Keratinocyte (primary cell): ENCODE data around the gene PDF.

ENCODE experiments used
- EZH2 ChIP-seq: IDR thresholded peaks from one replicate; pipeline ENCODE4 v1.6.1; 2012; ENCODE audit warnings: inconsistent platforms, mild to moderate bottlenecking, low read length, moderate library complexity
- TF ChIP-seq, protein P1 (sequence below), 3 experiments: IDR thresholded peaks in 1 of 3; conservative IDR thresholded peaks in 1 of 3; optimal IDR thresholded peaks in 1 of 3; 2 replicates in 2 of 3; 3 replicates in 1 of 3; pipeline versions ENCODE3 to v1.5.1; 2011; ENCODE audit warnings: low read length in 3 of 3, mild to moderate bottlenecking in 3 of 3, moderate library complexity in 2 of 3, control low read depth in 1 of 3, inconsistent platforms in 1 of 3; ENCODE audit not compliant: insufficient read depth in 2 of 3; ENCODE audit errors: extremely low read depth in 1 of 3

- TF ChIP-seq, protein P1, sequence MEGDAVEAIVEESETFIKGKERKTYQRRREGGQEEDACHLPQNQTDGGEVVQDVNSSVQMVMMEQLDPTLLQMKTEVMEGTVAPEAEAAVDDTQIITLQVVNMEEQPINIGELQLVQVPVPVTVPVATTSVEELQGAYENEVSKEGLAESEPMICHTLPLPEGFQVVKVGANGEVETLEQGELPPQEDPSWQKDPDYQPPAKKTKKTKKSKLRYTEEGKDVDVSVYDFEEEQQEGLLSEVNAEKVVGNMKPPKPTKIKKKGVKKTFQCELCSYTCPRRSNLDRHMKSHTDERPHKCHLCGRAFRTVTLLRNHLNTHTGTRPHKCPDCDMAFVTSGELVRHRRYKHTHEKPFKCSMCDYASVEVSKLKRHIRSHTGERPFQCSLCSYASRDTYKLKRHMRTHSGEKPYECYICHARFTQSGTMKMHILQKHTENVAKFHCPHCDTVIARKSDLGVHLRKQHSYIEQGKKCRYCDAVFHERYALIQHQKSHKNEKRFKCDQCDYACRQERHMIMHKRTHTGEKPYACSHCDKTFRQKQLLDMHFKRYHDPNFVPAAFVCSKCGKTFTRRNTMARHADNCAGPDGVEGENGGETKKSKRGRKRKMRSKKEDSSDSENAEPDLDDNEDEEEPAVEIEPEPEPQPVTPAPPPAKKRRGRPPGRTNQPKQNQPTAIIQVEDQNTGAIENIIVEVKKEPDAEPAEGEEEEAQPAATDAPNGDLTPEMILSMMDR (optimal IDR thresholded peaks at IDR 0.05 in 1 of 3, IDR thresholded peaks at IDR 0.05 in 1 of 3, conservative IDR thresholded peaks at IDR 0.05 in 1 of 3; ENCODE audit: extremely low read depth in 1 of 3, insufficient read depth in 2 of 3, low read length in 3 of 3) = no peak
- TF ChIP-seq EZH2 = no peak
These were observed 1.5 kb downstream of the PDF start for GRCh38 chr16:69328854-69329316.
